ENCODE data around the gene MAP4. TPM values are rescaled to one million over a fixed set of nuclear protein-coding genes. Genes with fewer than 3 reads are reported as not detected.

MAP4 gene
- total RNA-seq, 1 donor from 2014 or later = 54.6 TPM

DNA sequence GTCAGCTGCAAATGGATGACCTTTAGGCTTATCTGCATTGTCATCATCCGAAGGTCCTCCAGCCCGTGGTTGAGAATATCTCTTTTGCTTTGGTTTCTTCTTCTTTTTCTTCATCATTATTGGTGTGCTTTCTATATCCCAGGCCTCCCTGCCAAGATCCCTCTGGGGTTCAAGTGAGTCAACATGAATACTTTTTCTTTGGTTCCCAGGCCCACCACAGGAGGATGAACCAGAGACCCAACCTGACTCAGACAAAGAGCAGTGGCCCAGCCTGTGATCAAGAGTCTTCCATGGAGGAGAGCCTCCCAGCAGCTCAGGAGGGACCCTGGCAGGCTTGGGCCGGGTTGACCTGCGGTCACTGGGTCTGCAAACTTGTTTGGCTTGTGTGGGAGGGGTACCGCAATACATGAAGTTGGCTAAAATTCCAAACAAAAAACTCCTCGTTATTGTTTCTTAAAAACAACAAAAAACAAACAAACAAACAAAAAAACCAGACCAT, 104.2 kb downstream of the MAP4 start:
- peaks cover 9% of the 10 kb centered on the region for H3K4me1 Mint-ChIP-seq

DNA sequence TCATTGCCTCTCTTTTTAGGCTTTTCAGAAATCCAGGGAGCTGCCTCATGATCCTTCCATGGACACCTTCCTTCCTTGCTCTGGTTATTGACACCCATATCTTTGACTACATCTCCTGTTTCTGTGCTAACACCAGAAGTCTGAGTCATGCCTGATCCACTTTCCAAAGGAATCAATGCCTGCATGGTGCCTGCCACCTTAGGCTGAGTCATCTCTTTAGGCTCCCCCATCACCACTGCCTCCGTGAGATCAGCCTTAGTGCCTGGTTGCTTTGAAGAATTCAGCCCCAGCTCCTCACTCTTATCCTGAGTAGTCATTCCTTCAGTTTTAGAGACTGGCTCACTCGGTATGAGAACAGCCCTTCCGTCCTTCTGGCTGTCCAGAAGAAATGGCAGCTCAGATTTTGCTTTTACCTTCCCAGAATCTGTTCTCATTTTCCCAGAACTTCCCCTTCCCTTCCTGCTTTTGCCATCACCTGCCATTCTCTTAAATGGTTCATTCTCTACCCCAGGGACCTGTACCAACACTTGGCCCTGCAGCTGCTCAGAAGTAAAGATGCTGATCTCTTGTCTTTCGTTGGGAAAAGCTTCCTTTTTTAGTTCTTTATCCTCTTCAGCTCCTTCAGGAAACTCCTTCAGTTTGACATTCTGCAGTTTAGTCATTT, 105.3 kb downstream of the MAP4 start:
- Histone ChIP-seq H3K4me3 (no peak overlapping the region), H3K9me3 (ENCODE audit: low read depth) (no peaks in the 10 kb centered on the region), H3K4me2 (no peak overlapping the region), H2AFZ (replicated peaks) (no peak overlapping the region), H3K36me3 (no peaks in the 10 kb centered on the region), H3K27ac (no peak overlapping the region), H3K9ac (no peak overlapping the region), H3K27me3 (no peaks in the 10 kb centered on the region), H4K20me1 (ENCODE audit: low read depth) (no peaks in the 10 kb centered on the region), H3F3A (ENCODE audit: low read depth) (no peaks in the 10 kb centered on the region), H3K4me1 (no peaks in the 10 kb centered on the region), H3K79me2 (ENCODE audit: low read depth) (no peaks in the 10 kb centered on the region)
- Mint-ChIP-seq H3K9me3 (peaks cover 2% of the 10 kb centered on the region), H3K4me1 (peaks cover 9% of the 10 kb centered on the region), H3K36me3 (peaks cover 57% of the 10 kb centered on the region), H3K27me3 (ENCODE audit: insufficient read depth, low read depth) (no peaks in the 10 kb centered on the region), H3K4me3 (no peak overlapping the region), H3K27ac (no peak overlapping the region)
- TF ChIP-seq EZH2 (IDR thresholded peaks at IDR 0.05) (no peak), EZH2phosphoT487 (IDR thresholded peaks at IDR 0.05) (no peak)
- TF ChIP-seq, protein P1, sequence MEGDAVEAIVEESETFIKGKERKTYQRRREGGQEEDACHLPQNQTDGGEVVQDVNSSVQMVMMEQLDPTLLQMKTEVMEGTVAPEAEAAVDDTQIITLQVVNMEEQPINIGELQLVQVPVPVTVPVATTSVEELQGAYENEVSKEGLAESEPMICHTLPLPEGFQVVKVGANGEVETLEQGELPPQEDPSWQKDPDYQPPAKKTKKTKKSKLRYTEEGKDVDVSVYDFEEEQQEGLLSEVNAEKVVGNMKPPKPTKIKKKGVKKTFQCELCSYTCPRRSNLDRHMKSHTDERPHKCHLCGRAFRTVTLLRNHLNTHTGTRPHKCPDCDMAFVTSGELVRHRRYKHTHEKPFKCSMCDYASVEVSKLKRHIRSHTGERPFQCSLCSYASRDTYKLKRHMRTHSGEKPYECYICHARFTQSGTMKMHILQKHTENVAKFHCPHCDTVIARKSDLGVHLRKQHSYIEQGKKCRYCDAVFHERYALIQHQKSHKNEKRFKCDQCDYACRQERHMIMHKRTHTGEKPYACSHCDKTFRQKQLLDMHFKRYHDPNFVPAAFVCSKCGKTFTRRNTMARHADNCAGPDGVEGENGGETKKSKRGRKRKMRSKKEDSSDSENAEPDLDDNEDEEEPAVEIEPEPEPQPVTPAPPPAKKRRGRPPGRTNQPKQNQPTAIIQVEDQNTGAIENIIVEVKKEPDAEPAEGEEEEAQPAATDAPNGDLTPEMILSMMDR (IDR thresholded peaks at IDR 0.05) = no peak
- DNase-seq (ENCODE audit: low spot score) = no peak

More for the DNA sequence above, 104.2 kb downstream of the MAP4 start:
- no peaks in the 10 kb centered on the region for H3K36me3 ChIP-seq
- H3K79me2 ChIP-seq (ENCODE audit: low read depth) = no peaks in the 10 kb centered on the region
- H3K9me3 ChIP-seq (ENCODE audit: low read depth) = no peaks in the 10 kb centered on the region
- no peak overlapping the region for H3K27ac Mint-ChIP-seq
- no peak overlapping the region for H3K27ac ChIP-seq
- H3K9ac ChIP-seq = no peak overlapping the region
- H3F3A ChIP-seq (ENCODE audit: low read depth) = no peaks in the 10 kb centered on the region
- H3K36me3 Mint-ChIP-seq = peaks cover 61% of the 10 kb centered on the region
- H2AFZ ChIP-seq (replicated peaks) = no peak overlapping the region
- no peak overlapping the region for H3K4me2 ChIP-seq
- no peaks in the 10 kb centered on the region for H3K27me3 ChIP-seq
- peaks cover 3% of the 10 kb centered on the region for H3K27me3 Mint-ChIP-seq (ENCODE audit: insufficient read depth, low read depth)
- no peaks in the 10 kb centered on the region for H4K20me1 ChIP-seq (ENCODE audit: low read depth)
- no peak overlapping the region for H3K4me3 Mint-ChIP-seq
- peaks cover 2% of the 10 kb centered on the region for H3K9me3 Mint-ChIP-seq
- H3K4me3 ChIP-seq = no peak overlapping the region
- H3K4me1 ChIP-seq = no peaks in the 10 kb centered on the region
- no peak for DNase-seq (ENCODE audit: low spot score)
- TF ChIP-seq EZH2 (IDR thresholded peaks at IDR 0.05) = no peak
- TF ChIP-seq EZH2phosphoT487 (IDR thresholded peaks at IDR 0.05) = no peak
- TF ChIP-seq, protein P1 (IDR thresholded peaks at IDR 0.05) = no peak

DNA sequence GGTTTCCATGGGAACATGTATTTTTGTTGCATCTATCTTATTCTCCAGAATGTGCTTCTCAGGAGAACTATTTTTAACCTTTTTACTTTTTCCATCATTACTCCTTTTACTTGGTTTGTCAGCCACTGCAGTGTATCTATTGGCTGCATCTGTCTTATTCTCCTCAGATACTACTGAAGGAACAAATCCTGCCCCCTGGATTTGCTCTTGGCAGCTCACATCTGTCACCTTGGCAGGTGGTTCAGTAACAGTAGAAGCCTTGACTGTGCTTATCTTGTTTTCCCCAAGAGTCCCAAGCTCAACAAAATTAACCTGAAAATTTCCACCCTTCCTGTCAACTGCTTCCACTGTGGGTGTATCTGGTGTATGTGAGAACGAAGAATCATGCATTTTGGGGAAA, 106.0 kb downstream of the MAP4 start:
- no peak overlapping the region for H3K4me3 ChIP-seq
- no peaks in the 10 kb centered on the region for H3K79me2 ChIP-seq (ENCODE audit: low read depth)
- H3K9ac ChIP-seq = no peak overlapping the region
- no peak overlapping the region for H3K27ac ChIP-seq
- no peaks in the 10 kb centered on the region for H4K20me1 ChIP-seq (ENCODE audit: low read depth)
- Mint-ChIP-seq H3K27me3 (ENCODE audit: insufficient read depth, low read depth) (no peaks in the 10 kb centered on the region), H3K36me3 (peaks cover 52% of the 10 kb centered on the region), H3K4me3 (no peak overlapping the region), H3K4me1 (peaks cover 9% of the 10 kb centered on the region), H3K9me3 (peaks cover 2% of the 10 kb centered on the region), H3K27ac (no peak overlapping the region)
- H3K4me2 ChIP-seq = no peak overlapping the region
- DNase-seq (ENCODE audit: low spot score) = no peak
- H2AFZ ChIP-seq (replicated peaks) = no peak overlapping the region
- TF ChIP-seq, protein P1 (IDR thresholded peaks at IDR 0.05) = no peak
- TF ChIP-seq EZH2 (IDR thresholded peaks at IDR 0.05) (no peak), EZH2phosphoT487 (IDR thresholded peaks at IDR 0.05) (no peak)
- H3F3A ChIP-seq (ENCODE audit: low read depth) = no peaks in the 10 kb centered on the region
- no peaks in the 10 kb centered on the region for H3K9me3 ChIP-seq (ENCODE audit: low read depth)
- no peaks in the 10 kb centered on the region for H3K4me1 ChIP-seq
- no peaks in the 10 kb centered on the region for H3K36me3 ChIP-seq
- no peaks in the 10 kb centered on the region for H3K27me3 ChIP-seq

Measured in neural progenitor cell (in vitro differentiated cells).